ENCODE measurements around the gene RBKS. TPM values are rescaled to one million over a fixed set of nuclear protein-coding genes. Genes with fewer than 3 reads are reported as not detected.

The RBKS gene
- total and polyA plus RNA-seq, 4 donors = 3.5 to 5.0 (median 3.8) TPM

- DNase-seq (ENCODE audit: low read depth in 4 of 6, low spot score in 6 of 6) = peak in 1 of 6 donors; percentile 2
- H3K36me3 ChIP-seq (ENCODE audit: control insufficient read depth, insufficient read depth, low read length) = peaks cover 7% of the 10 kb centered on the region
- no peaks in the 10 kb centered on the region for H3K9me3 ChIP-seq (ENCODE audit: control insufficient read depth, insufficient read depth, low read length)
- peak overlapping the region; percentile 85 for H3K4me3 ChIP-seq (ENCODE audit: low read depth, low read length)
- 70% methylated on average over 2 of the region's 5 CpGs for WGBS (ENCODE audit: insufficient coverage)
- no peak overlapping the region for H3K27ac ChIP-seq (ENCODE audit: low read depth, low read length)
- no peaks in the 10 kb centered on the region for H3K27me3 ChIP-seq (ENCODE audit: control insufficient read depth, insufficient read depth, low read length)
- peaks cover 5% of the 10 kb centered on the region for H3K4me1 ChIP-seq (ENCODE audit: control insufficient read depth, insufficient read depth, low read length)
Observed at GRCh38 chr2:27891673-27892105, 1.5 kb upstream of the RBKS start.

- peak; percentile 38 to 87 (median 56) for DNase-seq (ENCODE audit: low read depth in 4 of 6, low spot score in 6 of 6)
- 2% methylated on average over 9 of the region's 24 CpGs for WGBS (ENCODE audit: insufficient coverage)
- Histone ChIP-seq H3K27ac (ENCODE audit: low read depth, low read length) (peak overlapping the region; percentile 95), H3K4me1 (ENCODE audit: control insufficient read depth, insufficient read depth, low read length) (peaks cover 5% of the 10 kb centered on the region), H3K9me3 (ENCODE audit: control insufficient read depth, insufficient read depth, low read length) (no peaks in the 10 kb centered on the region), H3K27me3 (ENCODE audit: control insufficient read depth, insufficient read depth, low read length) (no peaks in the 10 kb centered on the region), H3K4me3 (ENCODE audit: low read depth, low read length) (peak overlapping the region; percentile 85), H3K36me3 (ENCODE audit: control insufficient read depth, insufficient read depth, low read length) (peaks cover 2% of the 10 kb centered on the region)
Observed at GRCh38 chr2:27890924-27891672, 911 bp upstream of the RBKS start.

- H3K27me3 ChIP-seq (ENCODE audit: control insufficient read depth, insufficient read depth, low read length) = no peaks in the 10 kb centered on the region
- peak overlapping the region; percentile 95 for H3K27ac ChIP-seq (ENCODE audit: low read depth, low read length)
- H3K4me1 ChIP-seq (ENCODE audit: control insufficient read depth, insufficient read depth, low read length) = peaks cover 5% of the 10 kb centered on the region
- H3K9me3 ChIP-seq (ENCODE audit: control insufficient read depth, insufficient read depth, low read length) = no peaks in the 10 kb centered on the region
- WGBS (ENCODE audit: insufficient coverage) = 3% methylated on average over 6 of the region's 10 CpGs
- no peak for DNase-seq (ENCODE audit: low read depth in 4 of 6, low spot score in 6 of 6)
- H3K4me3 ChIP-seq (ENCODE audit: low read depth, low read length) = peak overlapping the region; percentile 85
- H3K36me3 ChIP-seq (ENCODE audit: control insufficient read depth, insufficient read depth, low read length) = no peaks in the 10 kb centered on the region
Observed at GRCh38 chr2:27889774-27890145, 427 bp downstream of the RBKS start.

DNA sequence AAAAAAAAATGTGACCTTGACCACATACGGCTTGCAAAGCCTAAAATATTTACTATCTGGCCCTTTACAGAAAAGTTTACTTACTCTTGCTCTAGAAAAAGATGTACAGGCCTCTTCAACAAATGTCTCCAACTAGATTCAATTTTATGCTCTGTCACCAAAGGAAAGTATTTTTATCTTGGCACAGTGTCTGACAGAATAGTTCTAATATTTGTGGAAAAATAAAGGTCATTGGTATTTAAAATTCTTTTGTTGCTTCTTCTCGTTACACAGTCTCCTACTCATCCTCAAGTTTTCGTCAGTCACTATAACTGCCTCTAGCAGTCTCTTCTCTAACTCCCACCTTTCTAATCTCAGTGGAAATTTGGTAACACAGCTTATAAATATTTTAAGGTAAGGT is 1.4 kb downstream of the RBKS start:
- H3K27ac ChIP-seq (ENCODE audit: low read depth, low read length) = no peak overlapping the region
- no peaks in the 10 kb centered on the region for H3K9me3 ChIP-seq (ENCODE audit: control insufficient read depth, insufficient read depth, low read length)
- no peak for DNase-seq (ENCODE audit: low read depth in 4 of 6, low spot score in 6 of 6)
- peaks cover 5% of the 10 kb centered on the region for H3K4me1 ChIP-seq (ENCODE audit: control insufficient read depth, insufficient read depth, low read length)
- no CpG with 5 or more reads among the region's 3 CpGs for WGBS (ENCODE audit: insufficient coverage)
- H3K27me3 ChIP-seq (ENCODE audit: control insufficient read depth, insufficient read depth, low read length) = no peaks in the 10 kb centered on the region
- H3K4me3 ChIP-seq (ENCODE audit: low read depth, low read length) = no peak overlapping the region
- no peaks in the 10 kb centered on the region for H3K36me3 ChIP-seq (ENCODE audit: control insufficient read depth, insufficient read depth, low read length)

- no peak overlapping the region for H3K27ac ChIP-seq (ENCODE audit: low read depth, low read length)
- H3K4me1 ChIP-seq (ENCODE audit: control insufficient read depth, insufficient read depth, low read length) = peaks cover 5% of the 10 kb centered on the region
- H3K27me3 ChIP-seq (ENCODE audit: control insufficient read depth, insufficient read depth, low read length) = no peaks in the 10 kb centered on the region
- no peaks in the 10 kb centered on the region for H3K9me3 ChIP-seq (ENCODE audit: control insufficient read depth, insufficient read depth, low read length)
- no peak overlapping the region for H3K4me3 ChIP-seq (ENCODE audit: low read depth, low read length)
- no peaks in the 10 kb centered on the region for H3K36me3 ChIP-seq (ENCODE audit: control insufficient read depth, insufficient read depth, low read length)
- DNase-seq (ENCODE audit: low read depth in 4 of 6, low spot score in 6 of 6) = no peak
- WGBS (ENCODE audit: insufficient coverage) = no CpG with 5 or more reads among the region's 3 CpGs
Observed at GRCh38 chr2:27887830-27888229, 2.4 kb downstream of the RBKS start.

DNA sequence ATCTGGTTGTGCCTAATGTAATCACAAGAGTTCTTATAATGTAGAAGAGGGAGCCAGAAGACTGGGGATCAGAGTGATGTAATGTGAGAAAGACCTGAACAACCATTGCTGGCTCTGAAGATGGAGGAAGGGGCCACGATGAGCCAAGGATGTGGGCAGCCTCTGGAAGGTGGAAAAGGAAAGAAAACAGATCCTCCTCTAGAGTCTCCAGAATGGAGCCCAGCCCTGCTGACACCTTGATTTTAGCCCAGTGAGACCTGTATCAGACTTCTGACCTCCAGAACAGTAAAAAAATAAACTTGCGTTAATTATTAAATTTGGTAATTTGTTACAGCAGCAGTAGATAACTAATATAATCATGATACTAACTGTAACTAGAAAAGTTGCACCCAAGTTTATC is 3.1 kb downstream of the RBKS start:
- Histone ChIP-seq H3K4me1 (ENCODE audit: control insufficient read depth, insufficient read depth, low read length) (peaks cover 5% of the 10 kb centered on the region), H3K4me3 (ENCODE audit: low read depth, low read length) (no peak overlapping the region), H3K27me3 (ENCODE audit: control insufficient read depth, insufficient read depth, low read length) (no peaks in the 10 kb centered on the region), H3K27ac (ENCODE audit: low read depth, low read length) (no peak overlapping the region), H3K9me3 (ENCODE audit: control insufficient read depth, insufficient read depth, low read length) (no peaks in the 10 kb centered on the region), H3K36me3 (ENCODE audit: control insufficient read depth, insufficient read depth, low read length) (no peaks in the 10 kb centered on the region)
- DNase-seq (ENCODE audit: low read depth in 4 of 6, low spot score in 6 of 6) = no peak
- WGBS (ENCODE audit: insufficient coverage) = no CpG with 5 or more reads among the region's 2 CpGs

DNA sequence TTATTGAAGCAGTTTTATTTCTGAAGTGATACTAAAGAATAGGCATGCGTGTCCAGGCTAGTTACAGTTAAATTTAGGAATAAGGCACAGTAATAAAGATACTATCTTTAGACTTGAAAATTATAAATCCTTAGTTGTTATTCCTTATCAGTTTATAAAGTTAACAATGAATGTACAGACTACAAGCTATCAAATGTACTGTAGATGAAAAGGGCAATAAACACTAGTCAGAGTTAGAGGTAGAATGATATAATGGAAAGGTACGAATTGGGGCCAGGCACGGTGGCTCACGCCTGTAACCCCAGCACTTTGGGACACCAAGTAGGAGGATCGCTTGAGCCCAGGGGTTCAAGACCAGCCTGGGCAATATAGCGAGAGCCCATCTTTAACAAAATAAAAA is 3.9 kb downstream of the RBKS start:
- 90% methylated on average over 2 of the region's 6 CpGs for whole genome bisulfite sequencing (ENCODE audit: insufficient coverage)
- H3K4me3 ChIP-seq (ENCODE audit: low read depth, low read length) = no peak overlapping the region
- no peak overlapping the region for H3K27ac ChIP-seq (ENCODE audit: low read depth, low read length)
- H3K4me1 ChIP-seq (ENCODE audit: control insufficient read depth, insufficient read depth, low read length) = peaks cover 5% of the 10 kb centered on the region
- H3K36me3 ChIP-seq (ENCODE audit: control insufficient read depth, insufficient read depth, low read length) = no peaks in the 10 kb centered on the region
- DNase-seq (ENCODE audit: low read depth in 4 of 6, low spot score in 6 of 6) = no peak
- no peaks in the 10 kb centered on the region for H3K27me3 ChIP-seq (ENCODE audit: control insufficient read depth, insufficient read depth, low read length)
- H3K9me3 ChIP-seq (ENCODE audit: control insufficient read depth, insufficient read depth, low read length) = no peaks in the 10 kb centered on the region

- no peak overlapping the region for H3K27ac ChIP-seq (ENCODE audit: low read depth, low read length)
- H3K36me3 ChIP-seq (ENCODE audit: control insufficient read depth, insufficient read depth, low read length) = no peaks in the 10 kb centered on the region
- peaks cover 5% of the 10 kb centered on the region for H3K4me1 ChIP-seq (ENCODE audit: control insufficient read depth, insufficient read depth, low read length)
- WGBS (ENCODE audit: insufficient coverage) = no CpG with 5 or more reads among the region's 1 CpG
- no peaks in the 10 kb centered on the region for H3K9me3 ChIP-seq (ENCODE audit: control insufficient read depth, insufficient read depth, low read length)
- no peak for DNase-seq (ENCODE audit: low read depth in 4 of 6, low spot score in 6 of 6)
- no peak overlapping the region for H3K4me3 ChIP-seq (ENCODE audit: low read depth, low read length)
- H3K27me3 ChIP-seq (ENCODE audit: control insufficient read depth, insufficient read depth, low read length) = no peaks in the 10 kb centered on the region
Observed at GRCh38 chr2:27885661-27886060, 4.5 kb downstream of the RBKS start.

- H3K4me1 ChIP-seq (ENCODE audit: control insufficient read depth, insufficient read depth, low read length) = peaks cover 5% of the 10 kb centered on the region
- no peaks in the 10 kb centered on the region for H3K27me3 ChIP-seq (ENCODE audit: control insufficient read depth, insufficient read depth, low read length)
- WGBS (ENCODE audit: insufficient coverage) = 100% methylated on average over 1 of the region's 1 CpG
Observed at GRCh38 chr2:27885234-27885633, 5.0 kb downstream of the RBKS start.

DNA sequence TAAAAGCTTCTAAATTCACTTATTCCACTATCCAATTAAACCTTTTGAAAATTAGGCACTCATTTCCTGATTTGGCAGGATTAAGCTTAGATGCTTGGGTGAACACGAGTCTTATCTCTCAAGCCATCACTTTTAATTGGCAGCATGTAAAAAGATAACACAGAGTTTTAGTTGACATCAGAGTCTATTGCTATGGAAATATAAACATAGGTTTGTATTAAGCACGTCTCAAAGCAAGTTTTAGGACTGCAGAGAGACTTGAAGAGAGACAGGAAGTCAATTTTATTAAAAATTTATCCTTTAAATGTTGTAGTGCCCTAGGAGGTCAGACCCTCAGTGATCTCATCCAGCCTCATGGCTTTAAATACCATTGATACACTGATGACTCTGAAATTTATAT is 5.6 kb downstream of the RBKS start:
- no CpG with 5 or more reads among the region's 2 CpGs for WGBS (ENCODE audit: insufficient coverage)

More at GRCh38 chr2:27885234-27885633, 5.0 kb downstream of the RBKS start:
- no peak overlapping the region for H3K4me3 ChIP-seq (ENCODE audit: low read depth, low read length)
- H3K9me3 ChIP-seq (ENCODE audit: control insufficient read depth, insufficient read depth, low read length) = no peaks in the 10 kb centered on the region
- DNase-seq (ENCODE audit: low read depth in 4 of 6, low spot score in 6 of 6) = no peak
- H3K36me3 ChIP-seq (ENCODE audit: control insufficient read depth, insufficient read depth, low read length) = no peaks in the 10 kb centered on the region
- no peak overlapping the region for H3K27ac ChIP-seq (ENCODE audit: low read depth, low read length)

More for the DNA sequence above, 5.6 kb downstream of the RBKS start:
- H3K9me3 ChIP-seq (ENCODE audit: control insufficient read depth, insufficient read depth, low read length) = no peaks in the 10 kb centered on the region
- H3K27ac ChIP-seq (ENCODE audit: low read depth, low read length) = no peak overlapping the region
- DNase-seq (ENCODE audit: low read depth in 4 of 6, low spot score in 6 of 6) = no peak
- H3K36me3 ChIP-seq (ENCODE audit: control insufficient read depth, insufficient read depth, low read length) = no peaks in the 10 kb centered on the region
- H3K4me1 ChIP-seq (ENCODE audit: control insufficient read depth, insufficient read depth, low read length) = no peaks in the 10 kb centered on the region
- no peak overlapping the region for H3K4me3 ChIP-seq (ENCODE audit: low read depth, low read length)
- no peaks in the 10 kb centered on the region for H3K27me3 ChIP-seq (ENCODE audit: control insufficient read depth, insufficient read depth, low read length)

All from spinal cord (tissue), 10 donors.